ENCODE measurements around the gene NRG3.
A peak's percentile ranks its signal among the peaks of the same experiment; 100 is the strongest.

Gene NRG3

GRCh38 chr10:81876253-81877077, 1.5 kb downstream of the NRG3 start:
- H3K4me3 ChIP-seq (ENCODE audit: low read length), result no peak overlapping the region
- no peak for DNase-seq (ENCODE audit: low read depth, low spot score)

DNA sequence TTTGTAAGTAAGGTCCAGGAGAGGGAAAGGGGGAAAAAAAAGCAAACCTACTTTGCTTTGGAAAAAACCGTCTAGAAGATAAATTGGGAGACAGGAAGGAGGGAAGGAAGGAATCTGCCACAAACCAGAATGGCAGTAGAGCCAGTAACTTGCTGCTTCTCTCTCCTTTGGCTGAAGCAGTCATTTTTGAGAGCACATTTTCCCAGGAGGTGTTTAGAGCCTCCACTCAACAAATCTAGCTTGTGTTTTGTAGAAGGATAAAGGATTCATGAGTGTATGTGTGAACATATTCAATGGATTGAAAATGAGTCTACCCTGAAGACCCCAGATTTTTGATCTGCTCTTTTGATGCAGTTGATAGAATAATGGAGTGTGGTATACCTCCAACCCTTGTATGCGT, 2.6 kb downstream of the NRG3 start:
- no peak overlapping the region for H3K4me3 ChIP-seq (ENCODE audit: low read length)
- DNase-seq (ENCODE audit: low read depth, low spot score), result no peak

DNA sequence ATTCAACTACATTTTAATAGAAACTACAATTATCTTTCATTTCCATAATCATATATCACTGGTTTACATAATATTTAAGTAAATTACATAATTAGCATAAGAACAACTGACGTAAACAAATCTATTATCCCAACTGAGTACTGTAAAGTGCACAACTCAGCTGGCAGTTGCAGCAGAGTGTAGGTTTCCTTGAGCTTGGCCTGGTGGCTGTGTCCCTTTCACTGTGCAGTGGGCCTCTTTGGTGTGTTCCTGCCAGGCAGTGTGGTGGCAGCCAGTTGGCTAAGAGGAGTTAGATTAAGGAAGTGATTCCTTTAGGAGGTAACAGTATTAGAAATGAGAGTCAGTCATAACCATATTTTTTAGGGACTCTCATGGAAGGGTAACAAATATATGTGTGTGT, 7.0 kb downstream of the NRG3 start:
- H3K4me3 ChIP-seq (ENCODE audit: low read length), result no peak overlapping the region
- DNase-seq (ENCODE audit: low read depth, low spot score), result no peak

- no peak for DNase-seq (ENCODE audit: low read depth, low spot score)
- no peak overlapping the region for H3K4me3 ChIP-seq (ENCODE audit: low read length)
Observed at GRCh38 chr10:81884856-81885255, 9.9 kb downstream of the NRG3 start.

DNA sequence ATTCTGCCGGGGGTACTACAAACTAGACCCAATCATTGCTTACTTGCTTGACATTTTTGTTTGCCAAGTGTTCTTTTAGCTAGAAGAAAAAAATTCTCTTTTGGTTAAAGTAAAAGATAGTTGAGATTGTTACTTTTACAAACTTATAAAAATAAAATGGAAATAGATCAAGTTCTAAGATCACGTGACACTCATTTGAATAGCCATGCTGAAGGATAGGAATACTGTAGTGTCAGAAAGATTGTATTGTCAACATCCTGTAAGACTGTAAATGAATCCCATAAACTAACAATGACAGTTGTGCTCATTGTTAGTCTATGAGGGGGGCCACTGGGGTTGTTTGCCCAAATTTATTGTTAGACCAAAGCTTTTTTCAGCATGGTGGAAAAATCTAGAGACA, 10.5 kb downstream of the NRG3 start:
- H3K4me3 ChIP-seq (ENCODE audit: low read length), result no peak overlapping the region

DNA sequence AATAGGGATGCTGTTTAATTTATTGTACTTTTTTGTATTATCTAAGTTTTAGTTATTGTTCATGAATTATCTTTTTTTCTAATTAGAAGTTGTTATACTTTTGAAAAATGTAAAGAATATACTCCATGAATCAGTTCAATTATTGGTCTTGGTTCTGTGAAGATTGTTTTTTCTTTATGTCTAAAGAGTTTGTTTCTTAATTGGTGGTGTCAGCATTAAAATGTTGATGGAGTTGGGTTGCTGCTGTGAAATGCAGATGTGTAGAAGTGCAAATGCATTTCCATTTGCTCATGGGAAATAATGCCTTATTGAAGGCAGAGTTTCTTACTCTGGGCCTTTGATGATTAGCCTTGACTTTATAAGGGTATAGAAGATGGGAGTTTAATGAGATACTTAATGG, 11.9 kb downstream of the NRG3 start:
- DNase-seq (ENCODE audit: low read depth, low spot score), result no peak
- no peak overlapping the region for H3K4me3 ChIP-seq (ENCODE audit: low read length)

More for the DNA sequence above, 10.5 kb downstream of the NRG3 start:
- no peak for DNase-seq (ENCODE audit: low read depth, low spot score)

GRCh38 chr10:81889181-81889769, 14.3 kb downstream of the NRG3 start:
- DNase-seq (ENCODE audit: low read depth, low spot score), result no peak
- no peak overlapping the region for H3K4me3 ChIP-seq (ENCODE audit: low read length)

- no peak for DNase-seq (ENCODE audit: low read depth, low spot score)
- H3K4me3 ChIP-seq (ENCODE audit: low read length), result no peak overlapping the region
Observed at GRCh38 chr10:81894616-81895015, 19.6 kb downstream of the NRG3 start.

- no peak for DNase-seq (ENCODE audit: low read depth, low spot score)
- H3K4me3 ChIP-seq (ENCODE audit: low read length), result no peak overlapping the region
Observed at GRCh38 chr10:81898518-81898917, 23.5 kb downstream of the NRG3 start.

- no peak overlapping the region for H3K4me3 ChIP-seq (ENCODE audit: low read length)
- no peak for DNase-seq (ENCODE audit: low read depth, low spot score)
Observed at GRCh38 chr10:81900989-81901388, 26.0 kb downstream of the NRG3 start.

DNA sequence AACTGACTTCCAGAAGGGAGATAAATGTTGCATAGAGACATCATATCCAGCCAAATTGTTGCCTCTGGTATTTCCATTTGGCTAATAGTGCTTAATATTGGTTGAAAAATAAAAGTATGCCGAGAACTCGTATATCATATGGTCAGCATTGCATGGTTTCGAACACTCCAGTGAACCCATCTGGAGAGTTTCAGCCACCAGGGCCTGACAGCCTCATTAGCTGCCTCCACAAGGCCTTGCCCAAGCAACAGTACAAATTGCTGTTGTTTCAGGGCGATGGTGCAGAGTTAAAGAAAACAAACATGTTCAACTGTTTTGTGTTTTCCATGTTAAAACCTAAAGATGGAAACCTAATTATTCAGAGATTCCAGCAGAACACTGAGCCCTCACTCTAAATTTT, 28.5 kb downstream of the NRG3 start:
- H3K4me3 ChIP-seq (ENCODE audit: low read length), result no peak overlapping the region
- no peak for DNase-seq (ENCODE audit: low read depth, low spot score)

DNA sequence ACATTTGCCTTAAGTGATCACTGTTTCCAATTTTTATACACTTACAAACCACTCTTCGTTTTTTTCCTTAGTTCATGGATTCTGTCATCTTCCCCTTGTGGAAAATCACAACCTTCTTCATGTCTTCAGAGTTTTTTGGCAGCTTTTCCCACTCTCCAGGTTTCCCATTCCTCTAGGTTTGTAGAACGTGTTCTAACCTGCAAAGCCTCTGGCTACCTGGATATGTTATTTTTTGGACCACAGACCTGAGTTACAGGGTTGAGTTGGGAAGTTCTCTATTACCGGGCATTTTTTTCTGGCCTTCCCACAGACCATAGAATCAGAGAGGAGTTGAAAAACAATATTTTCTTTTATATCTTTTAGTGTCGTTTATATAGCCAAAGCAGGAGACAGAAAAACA, 30.2 kb downstream of the NRG3 start:
- DNase-seq (ENCODE audit: low read depth, low spot score), result no peak

DNA sequence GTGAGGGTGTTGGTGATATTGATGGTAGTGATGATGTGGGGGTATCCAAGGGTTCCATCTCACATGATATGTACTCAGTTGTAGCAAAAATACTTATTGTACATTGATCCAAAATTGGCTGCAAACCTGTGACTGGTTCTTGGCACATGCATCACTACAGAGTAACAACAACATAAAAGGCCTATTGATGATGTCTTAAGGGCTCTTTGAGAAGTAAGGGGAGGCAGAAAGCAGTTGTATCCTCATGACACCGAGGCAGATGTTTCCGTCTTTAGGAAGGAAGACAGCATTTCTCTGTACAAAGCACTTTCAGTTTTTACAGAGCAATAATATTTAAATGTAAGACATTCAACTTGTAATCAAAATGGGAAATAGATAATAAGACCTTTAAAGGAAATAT, 34.5 kb downstream of the NRG3 start:
- no peak for DNase-seq (ENCODE audit: low read depth, low spot score)
- H3K4me3 ChIP-seq (ENCODE audit: low read length), result no peak overlapping the region

More for the DNA sequence above, 30.2 kb downstream of the NRG3 start:
- no peak overlapping the region for H3K4me3 ChIP-seq (ENCODE audit: low read length)

- DNase-seq (ENCODE audit: low read depth, low spot score), result no peak
Observed at GRCh38 chr10:81911328-81911727, 36.3 kb downstream of the NRG3 start.

GRCh38 chr10:81914736-81915503, 39.9 kb downstream of the NRG3 start:
- no peak overlapping the region for H3K4me3 ChIP-seq (ENCODE audit: low read length)
- DNase-seq (ENCODE audit: low read depth, low spot score), result no peak

More at GRCh38 chr10:81911328-81911727, 36.3 kb downstream of the NRG3 start:
- no peak overlapping the region for H3K4me3 ChIP-seq (ENCODE audit: low read length)

DNA sequence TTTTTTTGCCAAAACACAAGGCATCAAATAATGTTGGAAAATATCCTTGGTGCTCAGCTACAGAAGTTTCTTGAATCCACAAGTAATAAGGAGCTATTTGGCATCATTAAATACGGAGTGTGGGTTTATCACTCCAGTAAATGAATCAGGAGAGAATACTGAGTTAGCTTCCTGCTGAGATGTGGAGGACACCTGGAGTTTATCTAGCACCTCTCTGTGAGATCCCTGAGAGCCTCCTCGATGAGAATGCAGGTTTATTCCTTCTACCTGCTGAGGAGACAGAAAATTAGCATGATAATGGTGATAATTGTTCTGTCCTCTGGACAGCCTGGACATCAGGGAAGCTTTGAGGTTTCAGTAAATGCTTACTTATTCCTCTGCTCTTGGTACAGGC, 40.5 kb downstream of the NRG3 start:
- no peak overlapping the region for H3K4me3 ChIP-seq (ENCODE audit: low read length)
- DNase-seq (ENCODE audit: low read depth, low spot score), result no peak

GRCh38 chr10:81917666-81918065, 42.7 kb downstream of the NRG3 start:
- no peak for DNase-seq (ENCODE audit: low read depth, low spot score)
- H3K4me3 ChIP-seq (ENCODE audit: low read length), result no peak overlapping the region

- no peak for DNase-seq (ENCODE audit: low read depth, low spot score)
- H3K4me3 ChIP-seq (ENCODE audit: low read length), result no peak overlapping the region
Observed at GRCh38 chr10:81918766-81919165, 43.8 kb downstream of the NRG3 start.

- no peak overlapping the region for H3K4me3 ChIP-seq (ENCODE audit: low read length)
- peak; percentile 3 for DNase-seq (ENCODE audit: low read depth, low spot score)
Observed at GRCh38 chr10:81920213-81920829, 45.3 kb downstream of the NRG3 start.

GRCh38 chr10:81928119-81928518, 53.1 kb downstream of the NRG3 start:
- no peak for DNase-seq (ENCODE audit: low read depth, low spot score)
- H3K4me3 ChIP-seq (ENCODE audit: low read length), result no peak overlapping the region
